ENCODE measurements around the gene IL15. TPM values are rescaled to one million over a fixed set of nuclear protein-coding genes. Genes with fewer than 3 reads are reported as not detected.
A peak's percentile ranks its signal among the peaks of the same experiment; 100 is the strongest.

IL15 gene
- total and polyA plus RNA-seq, 2 of the 8 experiments (the other 6 are each of a cell fraction or from before 2014, with no cell fraction given) = 0.30 to 0.61 TPM

DNA sequence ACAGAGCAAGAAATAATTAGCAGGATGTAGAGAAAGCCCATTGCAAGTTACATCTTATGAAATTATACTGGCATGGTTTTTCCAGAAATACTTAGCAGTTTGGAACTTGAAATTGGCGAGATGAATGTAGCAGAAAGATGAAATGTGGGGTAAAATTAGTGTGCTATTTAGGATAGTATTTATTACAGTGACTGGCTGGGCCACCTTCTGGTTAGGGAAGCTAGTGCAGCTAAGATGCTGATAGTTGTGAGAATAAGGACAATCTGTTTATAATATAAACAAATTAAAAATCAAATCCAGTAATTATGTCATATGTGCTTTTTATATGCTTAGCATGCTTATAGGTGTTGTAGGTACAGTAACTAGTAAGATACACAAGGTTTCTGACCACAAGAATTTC is 74.8 kb downstream of the IL15 start:
- Histone ChIP-seq H4K8ac (ENCODE audit: extremely low read depth, insufficient read depth, low read length) (no peak overlapping the region), H2BK5ac (ENCODE audit: low read depth, low read length) (no peak overlapping the region), H3K79me2 (ENCODE audit: control insufficient read depth in 1 of 2, insufficient read depth in 2 of 2, low read length in 2 of 2) (no peaks in the 10 kb centered on the region), H3K79me1 (ENCODE audit: low read depth, low read length) (no peaks in the 10 kb centered on the region), H4K20me1 (replicated peaks in 1 of 2; ENCODE audit: control insufficient read depth in 1 of 2, insufficient read depth in 2 of 2, low read length in 2 of 2) (no peaks in the 10 kb centered on the region), H3K23me2 (ENCODE audit: low read depth, low read length) (no peaks in the 10 kb centered on the region), H3K36me3 (ENCODE audit: control insufficient read depth in 2 of 4, insufficient read depth in 4 of 4, low read length in 3 of 4) (no peaks in the 10 kb centered on the region), H3K18ac (ENCODE audit: extremely low read depth, low read length) (no peak overlapping the region), H3K4ac (replicated peaks; ENCODE audit: insufficient read length, low read depth, low read length) (no peak overlapping the region), H4K91ac (replicated peaks; ENCODE audit: insufficient read length, low read length) (no peak overlapping the region), H2AFZ (ENCODE audit: low read length) (no peak overlapping the region), H2BK12ac (ENCODE audit: low read depth, low read length) (no peak overlapping the region), H3K56ac (replicated peaks; ENCODE audit: insufficient read length, low read depth, low read length) (no peak overlapping the region), H3K4me3 (ENCODE audit: extremely low read depth in 1 of 4, insufficient read depth in 2 of 4, low read depth in 3 of 4, low read length in 4 of 4) (no peak overlapping the region), H3K9ac (replicated peaks in 1 of 4; ENCODE audit: extremely low read depth in 1 of 4, low read depth in 3 of 4, low read length in 3 of 4) (no peak overlapping the region), H3K14ac (ENCODE audit: insufficient read length) (no peak overlapping the region), H3K27ac (ENCODE audit: low read depth, low read length) (no peak overlapping the region), H3K9me3 (ENCODE audit: insufficient read depth in 2 of 2, low read depth in 1 of 2, low read length in 1 of 2) (no peaks in the 10 kb centered on the region; a peak in 1 of 4 replicates), H3K4me1 (replicated peaks in 1 of 4; ENCODE audit: control insufficient read depth in 3 of 4, insufficient read depth in 4 of 4, low read length in 3 of 4) (no peaks in the 10 kb centered on the region), H2BK20ac (ENCODE audit: low read length) (no peak overlapping the region), H2BK120ac (replicated peaks; ENCODE audit: low read depth, low read length) (no peak overlapping the region), H3K23ac (ENCODE audit: insufficient read length) (no peak overlapping the region), H4K5ac (ENCODE audit: insufficient read length, low read depth, low read length) (no peak overlapping the region), H3K27me3 (replicated peaks in 1 of 4; ENCODE audit: control insufficient read depth in 3 of 4, extremely low read depth in 1 of 4, insufficient read depth in 3 of 4, low read length in 3 of 4) (no peaks in the 10 kb centered on the region), H2BK15ac (ENCODE audit: low read length) (no peak overlapping the region), H3K4me2 (ENCODE audit: insufficient read depth in 1 of 2, low read depth in 2 of 2, low read length in 2 of 2) (no peak overlapping the region), H2AK5ac (ENCODE audit: low read depth, low read length) (no peak overlapping the region)
- CTCF ChIA-PET (ENCODE audit: partially characterized antibody) = interaction anchor here (0.5 to 3.8 kb wide), 12 partner anchors 8 to 703 kb away, joined by 3 to 25 read pairs (median 3); no protein-coding TSS in a partner anchor
- FAIRE-seq = no peak
- WGBS, 2 experiments (ENCODE audit: extremely low coverage in 1 of 2, insufficient coverage in 1 of 2, insufficient read length in 1 of 2, insufficient replicate concordance in 2 of 2, low coverage in 1 of 2, low lambda C conversion rate in 2 of 2, missing lambda C conversion rate in 1 of 2) = 95% methylated on average over 1 of the region's 1 CpG; no CpG with 5 or more reads in 1 of the 2 experiments
- POLR2A ChIA-PET (ENCODE audit: partially characterized antibody) = no interaction called here
- no peak for DNase-seq (ENCODE audit: low read depth in 1 of 2, low spot score in 2 of 2)
- TF ChIP-seq CTBP2 (IDR thresholded peaks at IDR 0.05; ENCODE audit: borderline replicate concordance, insufficient read depth, insufficient read length, low read length) = no peak
- no peak for TF ChIP-seq RFX5 (IDR thresholded peaks at IDR 0.05; ENCODE audit: borderline replicate concordance, low read depth, low read length)
- no peak for TF ChIP-seq EP300 (IDR thresholded peaks at IDR 0.05; ENCODE audit: borderline replicate concordance in 1 of 2, low read depth in 2 of 2, low read length in 2 of 2)
- TF ChIP-seq, protein P1, sequence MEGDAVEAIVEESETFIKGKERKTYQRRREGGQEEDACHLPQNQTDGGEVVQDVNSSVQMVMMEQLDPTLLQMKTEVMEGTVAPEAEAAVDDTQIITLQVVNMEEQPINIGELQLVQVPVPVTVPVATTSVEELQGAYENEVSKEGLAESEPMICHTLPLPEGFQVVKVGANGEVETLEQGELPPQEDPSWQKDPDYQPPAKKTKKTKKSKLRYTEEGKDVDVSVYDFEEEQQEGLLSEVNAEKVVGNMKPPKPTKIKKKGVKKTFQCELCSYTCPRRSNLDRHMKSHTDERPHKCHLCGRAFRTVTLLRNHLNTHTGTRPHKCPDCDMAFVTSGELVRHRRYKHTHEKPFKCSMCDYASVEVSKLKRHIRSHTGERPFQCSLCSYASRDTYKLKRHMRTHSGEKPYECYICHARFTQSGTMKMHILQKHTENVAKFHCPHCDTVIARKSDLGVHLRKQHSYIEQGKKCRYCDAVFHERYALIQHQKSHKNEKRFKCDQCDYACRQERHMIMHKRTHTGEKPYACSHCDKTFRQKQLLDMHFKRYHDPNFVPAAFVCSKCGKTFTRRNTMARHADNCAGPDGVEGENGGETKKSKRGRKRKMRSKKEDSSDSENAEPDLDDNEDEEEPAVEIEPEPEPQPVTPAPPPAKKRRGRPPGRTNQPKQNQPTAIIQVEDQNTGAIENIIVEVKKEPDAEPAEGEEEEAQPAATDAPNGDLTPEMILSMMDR (IDR thresholded peaks at IDR 0.05; ENCODE audit: control extremely low read depth in 1 of 3, insufficient read depth in 1 of 3, low read depth in 1 of 3, low read length in 3 of 3) = peak in 2 of 3 experiments; percentile 29 to 34; a peak in 2 of 4 replicates
- TF ChIP-seq EZH2 (IDR thresholded peaks at IDR 0.05; ENCODE audit: low read depth, low read length, severe bottlenecking) = no peak
- TF ChIP-seq ASH2L (IDR thresholded peaks at IDR 0.05; ENCODE audit: low read length) = no peak
- no peak for TF ChIP-seq MAFK (IDR thresholded peaks at IDR 0.05; ENCODE audit: low read depth, low read length)
- TF ChIP-seq, protein P2, sequence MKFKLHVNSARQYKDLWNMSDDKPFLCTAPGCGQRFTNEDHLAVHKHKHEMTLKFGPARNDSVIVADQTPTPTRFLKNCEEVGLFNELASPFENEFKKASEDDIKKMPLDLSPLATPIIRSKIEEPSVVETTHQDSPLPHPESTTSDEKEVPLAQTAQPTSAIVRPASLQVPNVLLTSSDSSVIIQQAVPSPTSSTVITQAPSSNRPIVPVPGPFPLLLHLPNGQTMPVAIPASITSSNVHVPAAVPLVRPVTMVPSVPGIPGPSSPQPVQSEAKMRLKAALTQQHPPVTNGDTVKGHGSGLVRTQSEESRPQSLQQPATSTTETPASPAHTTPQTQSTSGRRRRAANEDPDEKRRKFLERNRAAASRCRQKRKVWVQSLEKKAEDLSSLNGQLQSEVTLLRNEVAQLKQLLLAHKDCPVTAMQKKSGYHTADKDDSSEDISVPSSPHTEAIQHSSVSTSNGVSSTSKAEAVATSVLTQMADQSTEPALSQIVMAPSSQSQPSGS (IDR thresholded peaks at IDR 0.05; ENCODE audit: low read length) = no peak
- TF ChIP-seq JUND (IDR thresholded peaks at IDR 0.05; ENCODE audit: low read length) = no peak

Measured in H1 (cell line).